HTERT RPE-1 (cell line): ENCODE measurements around the gene ARHGAP30.
"Not testable (repeated sequence)": the region's sequence is repeated elsewhere in the genome, so short reads cannot be mapped to it uniquely, and the experiment has no call there.

Experiments used
- in situ Hi-C: fragments of 300-500 bp; cut with MboI; formaldehyde crosslinking; loops from 4 replicates; pipeline ENCODE4 v1.14.3; 2020; ENCODE audit warnings: low sequenced_read_pairs

ARHGAP30 gene

DNA sequence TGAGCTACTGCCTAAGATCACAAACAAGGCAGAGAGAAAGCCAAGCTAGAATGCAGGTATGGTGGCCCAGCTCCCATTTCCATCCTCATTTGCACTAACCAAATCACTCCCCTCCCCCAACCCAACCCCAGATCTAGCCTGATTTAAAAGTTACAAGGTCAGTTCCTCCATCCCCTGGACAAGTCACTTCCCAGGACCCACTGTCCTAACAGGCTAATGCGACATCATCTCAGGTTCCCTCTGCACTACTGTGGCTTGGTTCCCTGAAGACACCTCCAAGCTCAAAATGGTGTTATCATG lies 51.1 kb downstream of the ARHGAP30 start:
- in situ Hi-C loops = no loop called here

DNA sequence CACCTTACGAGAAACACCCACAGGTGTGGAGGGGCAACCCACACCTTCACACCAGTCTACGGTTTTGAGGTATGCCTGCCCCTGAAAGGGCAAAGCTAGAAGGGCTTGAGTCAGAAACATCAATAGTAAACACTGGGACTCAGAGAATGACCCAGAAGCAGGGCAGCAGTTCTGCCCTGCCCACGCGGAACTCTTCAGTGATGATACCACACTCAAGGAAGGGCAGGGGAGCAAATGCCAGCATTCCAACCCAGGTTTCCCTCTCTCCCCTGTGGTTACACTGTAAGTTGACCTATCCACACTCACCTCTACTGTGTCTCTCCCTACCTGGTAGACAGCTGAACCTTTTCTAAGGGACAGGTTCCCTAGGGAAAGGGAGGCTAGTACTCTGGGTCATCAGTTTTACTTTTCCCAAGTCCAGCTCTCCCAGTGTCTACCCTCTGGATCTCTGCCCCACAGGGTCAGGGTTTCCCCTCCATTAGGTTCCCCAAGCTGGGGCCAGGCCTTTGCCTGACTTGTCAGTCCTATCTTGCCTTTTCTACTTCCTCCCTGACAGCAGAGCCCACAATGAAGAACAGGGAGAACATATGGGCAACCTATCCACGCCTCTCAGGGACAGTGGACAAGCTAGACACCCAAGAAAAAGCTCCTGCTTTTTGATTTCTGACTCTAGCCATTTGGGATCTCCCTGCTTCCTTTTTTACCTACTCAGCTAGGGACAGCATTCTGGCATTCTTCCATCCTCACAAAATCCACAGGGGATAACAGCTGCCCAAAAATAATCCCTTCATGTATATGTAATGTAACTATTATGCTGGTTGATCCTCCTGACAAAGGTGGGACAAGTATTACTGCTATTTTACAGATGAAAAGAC lies 51.7 kb downstream of the ARHGAP30 start:
- in situ Hi-C loops = no loop called here

DNA sequence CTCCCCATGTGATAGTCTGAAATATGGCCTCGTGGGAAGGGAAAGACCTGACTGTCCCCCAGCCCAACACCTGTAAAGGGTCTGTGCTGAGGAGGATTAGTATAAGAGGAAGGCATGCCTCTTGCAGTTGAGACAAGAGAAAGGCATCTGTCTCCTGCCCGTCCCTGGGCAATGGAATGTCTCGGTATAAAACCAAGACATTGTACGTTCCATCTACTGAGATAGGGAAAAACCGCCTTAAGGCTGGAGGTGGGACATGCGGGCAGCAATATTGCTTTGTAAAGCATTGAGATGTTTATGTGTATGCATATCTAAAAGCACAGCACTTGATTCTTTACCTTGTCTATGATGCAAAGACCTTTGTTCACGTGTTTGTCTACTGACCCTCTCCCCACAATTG lies 52.5 kb downstream of the ARHGAP30 start:
- in situ Hi-C loops = not testable (repeated sequence)

DNA sequence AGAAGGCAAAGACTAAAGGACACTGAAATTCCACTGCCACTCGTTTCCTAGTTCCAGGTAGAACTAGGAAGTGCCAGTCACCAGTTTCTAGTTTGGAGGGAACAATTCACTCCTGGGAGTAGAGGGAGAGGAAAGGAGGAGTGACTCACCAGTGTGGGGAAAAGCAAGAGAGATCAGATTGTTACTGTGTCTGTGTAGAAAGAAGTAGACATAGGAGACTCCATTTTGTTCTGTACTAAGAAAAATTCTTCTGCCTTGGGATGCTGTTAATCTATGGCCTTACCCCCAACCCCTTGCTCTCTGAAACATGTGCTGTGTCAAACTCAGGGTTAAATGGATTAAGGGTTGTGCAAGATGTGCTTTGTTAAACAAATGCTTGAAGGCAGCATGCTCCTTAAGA lies 53.0 kb downstream of the ARHGAP30 start:
- in situ Hi-C loops = not testable (repeated sequence)

DNA sequence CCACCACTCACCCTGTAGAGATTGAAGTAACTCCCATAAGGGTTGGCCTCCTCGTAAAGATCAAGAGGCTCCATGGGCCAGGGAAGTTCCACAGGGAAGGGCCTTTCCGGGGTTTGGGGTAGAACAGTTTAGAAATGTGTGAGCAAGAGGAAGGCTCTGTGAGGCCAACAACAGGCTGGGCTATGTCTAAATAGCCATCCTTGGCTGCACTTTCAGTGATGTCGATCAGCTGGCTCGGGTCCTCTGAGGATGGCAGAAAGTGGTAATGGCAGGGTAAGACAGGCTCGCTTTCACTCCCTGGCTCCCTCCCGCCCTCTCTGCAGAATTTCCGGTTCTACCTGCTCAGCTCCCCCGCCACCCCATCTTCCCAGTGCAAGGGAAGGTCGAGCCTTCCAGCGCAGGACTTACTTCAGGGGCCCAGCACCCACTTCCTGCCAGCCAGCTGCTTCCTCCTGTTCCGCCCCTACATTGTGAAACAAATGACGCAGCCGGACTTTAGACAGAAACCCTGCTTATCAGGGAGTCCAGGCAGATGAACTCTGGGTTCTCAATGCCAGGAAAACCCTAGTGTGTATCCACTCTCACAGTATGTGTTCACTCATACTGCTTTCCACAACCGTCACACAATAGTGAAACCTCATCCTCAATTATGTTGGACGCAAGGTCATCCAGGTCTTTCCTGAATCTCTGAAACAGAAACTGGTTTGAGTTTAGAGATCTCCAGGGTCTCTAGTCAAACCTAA lies 56.0 kb downstream of the ARHGAP30 start:
- in situ Hi-C loops = no loop called here

DNA sequence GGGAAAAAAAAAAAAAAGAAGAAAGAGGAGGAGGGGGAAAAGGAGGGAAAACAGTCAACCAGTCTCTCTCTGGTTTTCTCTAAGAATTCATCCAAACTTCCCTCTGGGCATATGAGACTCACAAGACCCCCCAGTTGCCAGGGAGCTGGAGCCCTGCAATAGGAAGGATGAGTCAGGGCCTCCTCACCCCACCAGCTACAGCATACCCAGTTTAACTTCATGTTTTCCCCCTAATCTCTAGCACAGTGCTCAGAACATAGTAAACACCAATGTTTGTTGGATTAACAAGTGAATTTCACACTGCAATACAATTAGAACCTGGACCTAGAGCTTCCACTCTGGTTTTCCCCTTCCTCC lies 56.6 kb downstream of the ARHGAP30 start:
- in situ Hi-C loops = no loop called here

DNA sequence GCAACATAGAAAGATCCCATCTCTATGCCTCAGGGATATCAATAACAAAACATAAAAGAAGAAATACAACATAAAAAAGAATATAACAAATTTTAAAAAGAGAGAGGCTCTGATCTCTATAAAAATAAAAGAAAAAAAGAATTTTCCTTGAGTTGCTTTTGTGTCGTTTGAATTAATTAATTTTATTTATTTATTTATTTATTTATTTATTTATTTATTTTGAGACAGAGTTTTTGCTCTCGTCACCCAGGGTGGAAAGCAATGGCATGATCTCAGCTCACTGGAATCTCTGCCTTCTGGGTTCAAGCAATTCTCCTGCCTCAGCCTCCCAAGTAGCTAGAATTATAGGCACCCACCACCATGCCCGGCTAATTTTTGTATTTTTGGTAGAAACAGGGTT lies 57.3 kb downstream of the ARHGAP30 start:
- in situ Hi-C loops = no loop called here

DNA sequence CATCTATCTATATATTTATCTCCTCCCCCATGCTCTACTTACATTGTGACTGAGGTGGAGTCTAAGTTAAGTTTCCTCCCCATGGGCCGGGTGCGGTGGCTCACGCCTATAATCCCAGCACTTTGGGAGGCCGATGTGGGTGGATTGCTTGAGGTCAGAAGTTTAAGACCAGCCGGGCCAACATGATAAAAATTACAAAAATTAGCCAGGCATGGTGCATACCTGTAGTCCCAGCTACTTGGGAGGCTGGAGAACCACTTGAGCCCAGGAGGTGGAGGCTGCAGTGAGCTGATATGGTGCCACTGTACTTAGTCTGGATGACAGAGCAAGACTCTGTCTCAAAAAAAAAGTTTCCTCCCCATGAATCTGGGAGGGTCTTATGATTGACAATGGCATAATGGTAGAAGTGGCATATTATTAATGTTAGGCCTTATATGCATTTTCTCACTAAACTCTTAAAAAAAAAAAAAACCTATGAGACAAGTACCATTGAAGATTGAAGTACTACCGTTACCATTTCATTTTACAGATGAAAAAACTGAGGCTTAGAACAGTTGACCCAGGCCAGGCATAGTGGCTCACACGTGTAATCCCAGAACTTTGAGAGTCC lies 60.0 kb downstream of the ARHGAP30 start:
- in situ Hi-C loops = no loop called here

DNA sequence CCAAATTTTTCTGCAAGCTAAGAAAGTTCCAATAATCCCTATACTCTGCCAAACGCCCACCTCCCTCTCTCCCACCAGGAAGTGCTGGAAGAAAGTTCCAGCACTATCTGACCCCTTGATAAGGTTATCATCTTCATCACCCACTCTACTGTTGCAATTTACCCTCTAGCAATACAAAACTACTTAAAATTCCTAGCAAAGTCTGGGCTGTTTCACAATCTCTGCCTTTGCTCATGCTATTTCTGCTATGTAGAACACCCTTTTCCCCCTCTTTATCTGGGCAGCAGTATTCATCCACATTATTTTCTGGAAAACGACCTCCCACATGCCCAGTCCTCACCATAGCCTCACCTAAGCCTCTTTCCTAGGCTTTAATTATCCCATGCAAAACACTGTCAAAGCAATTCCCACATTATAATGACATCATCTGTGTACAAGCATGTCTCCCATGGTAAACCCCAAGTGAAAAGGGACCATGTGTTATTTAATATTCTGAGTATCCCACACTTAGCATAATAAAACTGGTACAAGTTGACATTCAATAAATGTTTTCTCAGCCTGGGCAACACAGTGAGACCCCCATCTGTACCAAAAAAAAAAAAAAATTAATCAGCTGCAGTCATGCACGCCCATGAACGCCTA lies 60.7 kb downstream of the ARHGAP30 start:
- in situ Hi-C loops = no loop called here

DNA sequence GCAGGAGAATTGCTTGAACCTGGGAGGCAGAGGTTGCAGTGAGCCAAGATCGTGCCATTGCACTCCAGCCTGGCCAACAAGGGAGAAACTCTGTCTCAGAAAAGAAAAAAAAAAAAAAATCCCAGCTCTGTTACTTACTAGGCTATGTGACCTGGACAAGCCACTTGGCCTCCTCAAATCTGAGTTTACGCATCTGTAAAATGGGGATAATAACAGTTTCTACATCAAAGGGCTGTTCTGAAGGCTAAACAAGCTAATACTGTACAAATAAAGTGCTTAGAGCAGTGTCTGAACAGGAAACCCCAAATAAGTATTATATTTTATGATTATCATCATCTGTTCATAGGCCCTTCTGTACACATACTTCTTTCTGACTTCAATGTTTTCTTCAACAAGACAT lies 62.3 kb downstream of the ARHGAP30 start:
- in situ Hi-C loops = no loop called here

DNA sequence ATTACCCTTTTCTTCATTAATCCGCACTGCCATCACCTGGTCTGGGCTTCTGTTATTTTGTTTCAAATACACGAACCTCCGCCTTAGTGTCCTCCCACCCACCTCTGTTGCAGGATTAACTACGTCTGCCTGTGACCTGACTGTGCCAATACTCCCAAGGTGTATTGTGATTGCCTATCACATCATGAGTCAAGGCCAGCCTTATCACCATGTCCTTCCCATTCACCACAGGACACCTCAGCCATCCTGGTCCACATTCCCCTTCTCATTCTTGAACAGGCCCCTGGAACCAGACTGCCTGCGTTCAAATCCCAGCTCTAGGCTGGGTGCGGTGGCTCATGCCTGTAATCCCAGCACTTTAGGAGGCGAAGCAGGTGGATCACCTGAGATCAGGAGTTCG lies 63.1 kb downstream of the ARHGAP30 start:
- in situ Hi-C loops = no loop called here

DNA sequence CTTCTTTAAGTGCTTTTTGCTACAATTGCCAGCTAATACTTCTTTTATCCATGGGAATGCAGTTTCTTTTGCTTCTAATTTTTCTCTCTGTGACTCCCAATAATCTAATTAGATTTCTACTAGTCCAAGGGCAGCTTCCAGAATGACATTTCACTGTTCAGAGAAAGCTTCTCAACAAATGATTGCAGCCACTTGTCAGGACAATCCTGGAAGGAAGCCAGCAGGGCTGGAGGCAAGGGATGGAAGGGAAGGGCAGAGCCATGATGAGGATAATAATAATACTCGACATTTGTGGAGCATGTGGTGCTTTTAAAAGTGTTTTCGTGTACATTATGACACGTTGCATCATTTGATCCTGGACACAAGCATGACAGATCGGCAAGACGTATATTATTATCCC lies 68.2 kb downstream of the ARHGAP30 start:
- in situ Hi-C loops = no loop called here

DNA sequence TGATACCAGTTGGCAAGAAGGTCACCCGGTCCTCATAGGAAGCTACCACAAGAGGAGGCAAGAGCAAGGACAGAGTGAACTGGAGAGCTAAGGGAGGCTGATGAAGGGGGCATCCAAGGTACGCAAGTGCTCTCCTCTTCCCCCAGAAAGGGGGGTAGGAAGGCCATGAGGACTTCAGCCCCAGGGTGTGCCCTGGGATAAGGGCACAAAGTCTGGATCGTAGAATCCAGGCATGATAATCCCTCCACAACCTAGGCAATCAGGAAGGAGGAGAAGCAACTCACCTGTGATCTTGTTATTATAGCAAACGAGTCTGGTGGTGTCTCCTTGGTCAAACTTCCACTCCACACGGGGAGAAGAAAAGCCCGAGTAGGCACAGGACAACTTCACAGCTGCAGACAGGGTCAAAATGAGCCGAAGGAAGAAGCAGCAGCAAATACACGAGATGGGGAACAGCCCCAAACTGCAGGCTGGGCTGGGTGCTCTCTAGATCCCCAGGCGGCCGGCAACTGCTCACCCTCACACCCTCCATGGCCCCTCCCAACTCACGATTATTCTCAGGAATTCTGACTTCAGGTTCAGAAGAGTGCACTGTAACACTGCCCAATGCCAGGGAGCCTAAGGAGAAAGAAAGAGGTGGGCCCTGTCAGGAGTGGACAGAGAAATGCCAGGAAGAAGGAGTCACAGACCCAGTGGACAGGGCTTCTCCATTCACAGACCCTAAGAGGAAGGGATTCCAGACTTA lies 68.8 kb downstream of the ARHGAP30 start:
- in situ Hi-C loops = no loop called here

DNA sequence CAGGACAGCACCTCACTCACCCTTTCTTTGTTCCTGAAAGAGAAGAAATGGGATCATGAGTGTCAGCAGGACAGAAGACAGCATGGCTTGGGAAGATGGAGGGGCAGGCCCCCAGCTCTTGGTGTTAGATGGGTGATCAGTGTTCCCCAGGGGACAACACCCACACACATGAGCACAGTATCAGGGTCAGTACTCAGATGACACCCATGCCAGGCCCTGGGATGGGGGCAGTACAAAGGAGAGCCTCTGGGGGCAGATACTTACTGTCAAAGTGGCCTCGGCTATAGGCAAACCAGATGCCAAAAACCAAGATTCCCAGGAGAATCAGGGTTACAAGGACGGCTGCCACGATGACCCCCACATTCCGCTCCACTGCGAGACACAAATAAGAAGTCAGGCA lies 70.3 kb downstream of the ARHGAP30 start:
- in situ Hi-C loops = no loop called here

DNA sequence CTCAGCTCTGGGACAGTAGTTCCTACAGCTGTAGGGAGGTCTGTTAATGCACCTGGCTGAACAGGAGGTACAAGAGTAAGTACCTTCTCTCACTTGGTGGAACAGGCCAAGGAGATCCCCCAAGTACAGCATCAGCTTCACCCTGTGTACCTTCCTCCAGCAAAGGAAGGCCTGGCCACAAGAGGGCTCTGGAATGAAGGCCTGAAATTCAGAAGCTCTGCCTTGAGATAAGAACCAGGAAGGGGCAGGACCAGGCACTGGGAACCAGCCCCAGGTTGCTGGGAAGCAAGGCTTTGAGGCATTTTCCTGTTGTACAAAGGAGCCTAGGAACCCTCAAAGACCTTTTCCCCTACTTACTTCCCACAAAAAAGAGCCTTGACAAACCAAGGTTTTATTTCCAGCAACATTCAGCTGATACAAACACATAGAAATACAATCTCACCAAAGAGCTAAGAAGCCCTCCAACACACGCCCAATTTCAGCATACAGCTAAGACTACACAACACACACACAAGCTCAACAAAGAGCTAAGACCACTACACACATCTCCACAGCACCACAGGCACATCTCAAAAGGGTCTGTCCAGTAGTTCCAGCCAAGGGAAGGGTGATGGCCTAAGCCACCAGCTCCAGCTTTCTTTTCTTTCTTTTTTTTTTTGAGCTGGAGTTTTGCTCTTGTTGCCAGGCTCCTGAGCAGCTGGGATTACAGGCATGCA lies 72.2 kb downstream of the ARHGAP30 start:
- in situ Hi-C loops = no loop called here
